Eye (tissue), 1 donor: ENCODE data around the gene PRKN.
"Not testable (repeated sequence)": the region's sequence is repeated elsewhere in the genome, so short reads cannot be mapped to it uniquely, and the experiment has no call there.

Source experiments
- DNase-seq: peaks from one replicate; pipeline ENCODE4 v3.0.0-alpha.2; 2015

PRKN gene

DNA sequence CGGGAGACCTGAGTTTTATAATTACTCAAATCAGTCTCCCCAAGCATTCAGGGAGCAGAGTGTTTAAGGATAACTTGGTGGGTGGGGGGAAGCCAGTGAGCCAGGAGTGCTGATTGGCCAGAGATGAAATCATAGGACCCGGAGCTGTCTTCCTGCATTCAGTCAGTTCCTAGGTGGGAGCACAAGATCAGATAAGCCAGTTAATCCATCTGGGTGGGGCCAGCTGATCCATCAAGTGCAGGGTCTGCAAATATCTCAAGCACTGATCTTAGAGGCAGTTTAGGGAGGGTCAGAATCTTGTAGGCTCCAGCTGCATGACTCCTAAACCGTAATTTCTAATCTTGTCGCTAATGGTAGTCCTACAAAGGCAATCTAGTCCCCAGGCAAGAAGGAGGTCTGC lies 196.2 kb downstream of the PRKN start:
- not testable (repeated sequence) for DNase-seq

DNA sequence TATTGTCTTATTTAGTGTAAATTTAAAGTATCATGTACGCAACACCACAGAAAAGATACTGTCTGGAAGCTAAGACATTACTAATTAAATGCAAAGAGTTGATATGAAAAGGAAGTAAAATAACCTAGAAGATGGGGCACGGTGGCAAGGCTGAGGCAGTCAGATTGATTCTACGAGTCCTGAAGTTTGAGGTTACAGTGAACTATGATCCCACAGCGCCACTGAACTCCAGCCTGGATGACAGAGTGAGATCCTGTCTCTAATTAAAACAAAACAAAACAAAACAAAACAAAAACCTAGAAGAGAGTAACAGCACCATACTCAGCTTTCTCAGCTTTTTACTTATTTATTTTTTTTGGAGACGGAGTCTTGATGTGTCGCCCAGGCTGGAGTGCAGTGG lies 199.0 kb downstream of the PRKN start:
- no peak for DNase-seq

DNA sequence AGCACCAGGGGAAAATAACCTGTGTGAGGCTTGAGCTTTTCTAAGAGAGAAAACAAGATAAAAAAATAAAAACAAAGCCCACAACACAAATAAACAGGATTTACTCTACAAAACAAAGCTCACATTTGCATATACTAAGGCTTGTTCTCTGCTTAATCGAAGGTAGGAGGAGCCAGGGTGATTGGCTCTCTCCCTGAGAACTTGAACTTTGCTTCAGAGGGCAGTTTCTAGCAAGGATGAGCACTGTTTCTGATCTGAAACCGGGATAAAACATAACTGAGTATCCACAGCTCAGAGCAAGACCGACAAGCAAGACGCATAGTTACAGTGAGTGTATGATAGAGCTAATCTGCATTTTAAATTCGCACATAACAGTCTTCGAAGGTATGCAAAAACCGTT lies 200.6 kb downstream of the PRKN start:
- DNase-seq: no peak

DNA sequence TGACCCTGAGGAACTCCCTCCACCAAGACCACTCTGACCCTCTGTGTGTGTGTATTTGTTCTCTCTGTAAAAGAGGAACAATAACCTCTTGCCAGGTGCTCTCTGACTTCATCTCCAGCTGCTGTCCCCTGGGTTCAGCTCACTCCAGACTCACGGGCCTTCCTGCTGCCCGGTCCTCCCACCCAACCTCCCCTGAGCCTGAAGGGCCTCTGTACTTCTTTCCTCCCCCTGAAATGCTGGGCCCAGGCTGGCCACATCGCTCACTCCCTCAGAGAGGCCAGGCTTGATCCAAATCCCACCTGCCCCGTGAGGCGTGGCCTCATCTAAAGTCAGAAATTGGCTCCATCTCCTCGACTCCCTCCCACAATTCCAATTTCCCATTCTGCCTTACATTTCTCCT lies 202.4 kb downstream of the PRKN start:
- DNase-seq: no peak

DNA sequence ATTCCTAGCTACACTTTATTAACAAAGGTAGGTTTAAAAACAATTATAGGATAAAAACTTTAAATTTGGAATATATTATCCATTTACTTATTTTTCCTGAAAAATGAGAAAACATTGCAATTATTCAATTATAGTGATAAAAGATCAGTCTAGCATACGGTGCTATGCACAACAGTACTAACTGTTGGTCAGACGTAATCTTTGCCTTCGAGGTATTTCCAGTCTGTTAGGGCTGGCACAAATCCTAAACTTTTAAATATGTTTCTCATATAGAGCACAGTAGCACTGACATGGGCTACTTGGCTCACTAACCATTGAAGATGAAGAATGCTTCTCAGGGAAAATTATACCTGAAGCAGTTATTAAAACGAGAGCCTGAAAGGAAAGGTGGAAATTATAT lies 214.8 kb downstream of the PRKN start:
- no peak for DNase-seq

DNA sequence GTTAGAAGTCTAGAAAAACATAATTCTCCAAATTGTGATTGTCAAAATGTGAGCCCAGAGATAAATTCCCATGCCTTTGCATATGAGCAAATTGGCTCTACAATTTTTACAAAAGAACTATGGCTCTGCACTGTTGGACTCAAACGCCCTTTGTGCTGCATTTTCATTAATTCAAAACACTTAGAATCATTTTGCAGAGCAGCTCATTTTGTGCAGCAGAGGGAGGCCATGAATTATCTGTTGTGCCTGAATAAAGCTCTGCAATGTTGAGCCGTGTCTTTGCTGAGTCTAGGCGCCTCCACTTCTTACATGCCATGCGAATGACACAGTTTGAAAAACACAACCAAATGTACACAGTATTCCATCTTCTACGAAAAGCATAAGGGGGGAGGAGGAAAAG lies 230.2 kb downstream of the PRKN start:
- no peak for DNase-seq

DNA sequence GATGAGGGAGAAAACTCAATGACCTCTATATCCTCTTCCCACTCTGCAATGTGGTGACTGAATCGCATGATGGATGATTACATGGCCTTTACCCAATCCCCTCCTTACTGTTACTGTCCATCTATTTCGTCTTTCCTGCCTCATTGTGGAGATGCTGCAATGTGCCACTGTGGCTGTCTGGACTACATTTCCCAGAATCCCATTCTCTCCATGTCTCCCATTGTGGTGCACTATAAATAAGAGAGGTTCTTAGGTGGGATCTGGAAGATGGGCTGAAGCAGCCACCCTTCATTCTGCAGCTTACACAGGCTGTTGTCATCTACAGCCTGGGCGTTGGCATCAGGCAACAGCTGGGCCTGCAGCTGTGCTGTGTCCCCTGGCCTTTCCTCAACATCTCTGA lies 233.6 kb downstream of the PRKN start:
- no peak for DNase-seq

DNA sequence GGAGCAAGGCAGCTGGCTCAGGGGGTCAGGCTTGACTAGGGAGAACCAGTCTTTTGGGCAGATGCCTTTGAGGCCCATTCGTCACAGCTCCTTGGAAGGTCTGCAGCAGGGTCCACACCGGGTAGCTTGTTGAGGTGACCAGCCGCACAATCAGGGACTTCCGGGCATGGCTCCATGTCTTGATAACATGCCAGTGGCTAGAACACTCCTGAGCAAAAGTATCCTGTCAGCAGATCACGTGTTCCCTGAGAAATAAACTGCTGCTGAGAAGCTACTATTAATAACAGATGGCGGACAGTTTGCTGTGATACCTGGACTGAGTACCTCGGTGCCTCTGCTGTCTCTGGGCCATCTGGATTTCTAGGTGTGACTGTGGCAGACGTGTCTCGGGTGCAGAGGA lies 235.9 kb downstream of the PRKN start:
- no peak for DNase-seq

DNA sequence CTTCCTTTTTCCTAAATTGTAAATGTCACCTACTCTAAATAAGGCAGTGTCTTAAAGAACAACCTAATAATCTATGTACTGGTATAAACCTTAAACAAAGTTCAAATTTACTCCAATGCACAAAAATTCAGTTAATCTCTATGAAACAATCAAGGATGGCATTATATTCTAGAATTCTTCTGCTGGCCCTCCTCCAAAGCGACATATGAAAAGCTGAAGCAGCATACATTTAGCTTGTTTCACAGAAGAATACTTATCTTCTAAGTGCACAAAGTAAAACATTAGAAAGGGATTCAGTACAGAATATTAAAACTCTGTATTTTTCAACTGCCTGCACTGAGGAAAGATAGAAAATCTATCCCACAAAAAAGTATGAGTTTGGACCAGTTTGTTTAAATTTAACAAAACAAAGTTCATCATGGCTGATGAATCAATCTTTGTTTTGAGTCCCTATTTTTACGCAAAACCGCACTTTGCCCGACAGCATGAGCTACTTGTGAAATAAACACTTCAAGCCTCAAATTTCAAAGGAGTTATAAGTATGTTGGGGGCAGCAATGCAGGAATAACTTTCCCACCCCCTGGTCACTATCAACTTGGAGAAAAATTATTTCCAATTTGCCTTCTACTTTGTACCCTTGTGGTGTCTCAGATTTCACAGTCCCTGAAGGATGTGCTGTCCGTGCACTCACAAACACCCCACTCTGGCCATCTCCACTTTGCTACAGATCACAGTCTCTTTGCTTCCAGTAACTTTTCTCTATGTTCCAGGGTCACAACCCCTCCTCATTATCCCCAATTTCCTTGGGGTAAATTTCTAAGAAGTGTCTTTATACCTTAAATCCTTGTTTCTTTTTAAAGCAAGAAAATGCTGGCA lies 238.2 kb downstream of the PRKN start:
- no peak for DNase-seq

DNA sequence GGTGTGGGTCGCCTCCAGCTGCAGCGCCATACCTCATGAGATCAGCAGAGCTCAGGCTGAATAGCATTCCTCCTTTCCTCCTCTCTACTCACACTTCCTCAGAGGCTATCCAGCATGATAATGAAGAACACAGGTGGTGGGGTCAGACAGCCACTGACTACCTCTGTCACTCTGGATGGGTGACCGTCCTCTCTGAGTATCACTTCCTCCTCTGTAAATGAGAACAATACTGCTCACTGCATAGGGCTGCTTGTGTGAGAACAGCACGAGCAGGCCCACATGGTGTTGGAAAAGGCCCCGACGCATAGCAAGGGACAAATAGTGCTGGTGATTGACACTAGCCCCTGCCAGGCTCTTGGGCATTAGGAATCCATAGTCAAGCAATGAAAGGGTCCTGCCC lies 239.1 kb downstream of the PRKN start:
- no peak for DNase-seq

DNA sequence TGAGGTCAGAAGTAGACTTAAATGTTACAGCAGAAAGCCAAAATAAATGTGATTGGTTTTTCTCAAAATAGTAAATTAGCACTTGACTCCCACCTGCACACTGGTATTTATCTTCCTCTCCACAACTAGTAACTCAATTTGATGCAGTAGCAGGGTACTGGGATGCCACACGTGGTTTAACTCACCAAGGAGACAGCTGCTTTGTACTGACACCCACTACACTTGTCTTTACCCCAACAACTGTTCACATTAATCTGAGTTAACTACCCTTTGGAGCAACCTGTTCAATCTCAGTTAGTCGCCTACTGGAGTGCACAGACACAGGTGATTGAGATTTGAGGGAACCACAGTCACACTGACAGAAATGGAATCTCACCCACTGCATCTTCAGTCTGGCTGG lies 242.1 kb downstream of the PRKN start:
- no peak for DNase-seq

DNA sequence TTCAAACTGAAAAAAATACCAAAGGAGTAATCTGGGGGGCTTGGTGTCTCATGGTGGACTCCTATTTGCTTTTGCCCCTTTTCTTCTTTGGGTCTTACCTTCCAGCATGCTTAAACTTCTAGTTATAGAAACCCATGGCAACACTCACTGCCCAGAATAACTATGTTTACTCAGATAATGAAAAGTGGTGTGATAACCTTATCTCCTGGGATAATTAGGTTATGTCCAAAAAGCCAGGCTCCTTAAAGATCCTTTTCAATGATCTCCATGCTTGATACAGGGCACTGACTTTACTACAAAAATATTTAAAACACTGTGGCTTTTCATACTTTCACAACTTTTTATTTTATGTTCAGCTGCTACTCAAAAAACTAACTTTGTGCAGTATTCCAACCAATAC lies 245.6 kb downstream of the PRKN start:
- DNase-seq: no peak

DNA sequence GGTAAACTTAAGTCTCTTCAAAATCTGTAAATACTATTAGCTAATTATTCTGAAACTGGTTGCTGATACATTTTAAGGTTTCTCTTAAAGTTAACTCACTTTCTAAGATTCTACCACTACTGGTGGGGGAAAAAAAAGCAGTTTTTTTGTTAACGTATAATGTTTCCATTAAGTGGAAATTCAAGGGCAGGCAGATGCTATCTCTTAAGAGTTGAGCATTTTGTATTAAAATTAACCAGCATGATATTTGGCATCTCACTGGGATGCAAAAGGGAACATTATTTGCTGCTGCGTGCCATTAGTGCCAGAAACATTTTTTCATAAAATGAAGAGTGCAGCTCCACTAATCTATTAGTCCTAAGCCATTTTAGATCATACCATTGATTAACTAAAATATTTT lies 246.2 kb downstream of the PRKN start:
- no peak for DNase-seq

DNA sequence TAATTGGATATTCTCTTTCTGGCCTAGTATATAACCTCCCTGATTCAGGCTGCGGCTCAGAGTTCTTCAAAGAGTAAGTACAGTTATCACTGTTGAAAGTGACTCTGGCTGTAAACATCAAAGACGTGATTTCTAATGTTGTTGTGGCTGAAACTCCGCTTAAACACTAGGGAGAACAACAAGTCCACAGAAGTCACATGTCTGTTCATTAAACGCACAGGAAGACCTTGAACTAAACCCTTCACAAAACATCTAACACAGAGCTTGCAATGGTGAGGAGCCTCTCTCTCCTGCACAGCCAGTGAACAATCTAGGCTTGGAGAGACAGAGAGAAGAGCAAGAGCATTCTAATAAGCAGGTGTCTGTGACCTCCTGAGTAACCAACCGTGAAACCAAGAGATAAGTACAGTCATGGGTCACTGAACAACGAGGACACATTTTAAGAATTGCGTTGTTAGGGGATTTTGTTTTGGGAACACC lies 249.3 kb downstream of the PRKN start:
- DNase-seq: peak; percentile 66

DNA sequence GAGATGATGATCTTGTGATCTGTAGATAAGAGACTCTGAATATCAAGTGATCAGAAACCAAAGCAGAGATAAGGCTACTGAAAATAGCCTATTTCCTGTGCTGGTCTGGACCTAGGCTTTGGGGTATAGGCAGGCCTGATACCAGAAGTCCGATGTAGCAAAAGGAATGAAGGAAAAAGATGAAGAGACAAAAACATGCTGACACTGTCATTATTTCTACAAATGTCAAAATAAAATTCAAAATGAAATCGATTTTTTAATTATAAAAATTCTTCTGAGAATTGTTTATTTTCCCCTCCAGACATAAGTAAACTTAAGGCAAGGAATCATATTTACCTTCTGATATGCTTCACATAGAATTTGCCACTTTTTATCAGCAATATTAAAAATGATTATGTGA lies 252.8 kb downstream of the PRKN start:
- DNase-seq: no peak

DNA sequence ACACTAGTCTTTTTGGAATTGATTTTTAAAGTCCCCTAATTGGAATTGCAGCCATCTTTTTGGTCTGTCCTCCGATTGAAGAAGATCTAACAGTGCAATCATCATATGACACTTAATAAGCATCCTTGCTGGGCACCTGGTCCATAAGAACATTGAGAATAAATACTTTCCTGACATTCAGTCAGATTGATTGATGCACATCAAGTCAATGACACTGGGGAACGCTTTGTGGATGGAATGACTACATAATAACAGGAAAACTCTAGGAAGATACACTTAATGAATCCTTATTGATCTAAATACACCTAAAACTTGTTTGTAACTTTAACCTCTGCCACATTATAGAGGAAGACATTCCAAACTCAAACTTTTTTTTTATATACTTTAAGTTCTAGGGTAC lies 255.7 kb downstream of the PRKN start:
- no peak for DNase-seq

DNA sequence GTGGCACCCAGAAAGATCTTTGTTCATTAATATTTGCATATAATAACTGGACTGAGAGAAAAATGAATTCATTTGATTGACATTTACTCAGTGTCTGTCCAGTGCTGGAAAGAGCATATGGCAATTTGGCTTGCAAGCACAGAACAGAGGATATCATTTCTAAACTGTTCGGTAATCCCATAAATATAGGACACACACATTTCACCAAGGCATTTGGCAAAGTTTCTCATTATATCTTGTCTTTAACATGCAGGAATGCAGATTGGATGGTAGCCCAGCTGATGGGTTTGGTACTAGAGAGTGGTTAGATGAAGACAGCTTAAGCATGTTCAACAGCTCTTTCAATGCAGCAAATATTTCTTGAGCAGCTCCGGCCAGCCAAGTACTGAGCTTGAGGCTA lies 259.2 kb downstream of the PRKN start:
- peak; percentile 35 for DNase-seq

DNA sequence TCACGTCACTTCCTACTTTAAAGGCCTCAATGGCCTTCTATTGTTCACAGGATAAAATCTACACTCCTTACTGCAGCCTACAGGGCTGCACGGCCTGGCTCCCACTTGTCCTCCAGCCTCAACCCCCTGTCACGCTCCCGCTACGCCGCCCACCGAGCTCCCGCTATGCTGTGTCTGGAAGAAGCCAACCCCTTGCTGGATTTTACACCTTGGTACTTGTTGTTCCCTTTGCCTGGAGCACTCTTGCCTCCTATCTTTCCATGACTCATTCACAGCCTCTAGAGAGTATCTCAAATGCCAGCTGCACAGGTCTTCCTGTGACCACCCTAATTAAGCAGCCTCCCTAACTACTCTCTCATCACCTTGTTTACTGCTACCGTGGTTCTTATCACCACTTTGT lies 259.9 kb downstream of the PRKN start:
- DNase-seq: no peak

DNA sequence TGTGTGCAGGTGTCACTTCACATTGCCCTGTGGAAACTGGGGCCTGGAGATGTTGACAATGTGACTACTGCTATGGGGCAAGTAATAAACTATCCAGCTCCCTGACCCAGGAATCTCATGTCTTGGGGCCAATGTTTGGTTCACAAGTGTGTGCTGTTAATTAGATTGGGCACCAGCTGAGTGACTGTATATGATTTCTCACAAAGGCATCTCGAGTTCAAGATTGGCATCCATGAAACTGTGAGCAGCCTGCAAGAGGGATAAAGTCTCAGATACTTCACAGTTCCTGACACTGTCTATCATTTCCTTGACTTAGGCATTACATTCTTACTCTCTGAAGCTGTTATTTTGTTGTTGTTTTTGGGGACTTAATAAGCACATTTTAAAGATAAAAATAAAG lies 264.0 kb downstream of the PRKN start:
- DNase-seq: no peak

DNA sequence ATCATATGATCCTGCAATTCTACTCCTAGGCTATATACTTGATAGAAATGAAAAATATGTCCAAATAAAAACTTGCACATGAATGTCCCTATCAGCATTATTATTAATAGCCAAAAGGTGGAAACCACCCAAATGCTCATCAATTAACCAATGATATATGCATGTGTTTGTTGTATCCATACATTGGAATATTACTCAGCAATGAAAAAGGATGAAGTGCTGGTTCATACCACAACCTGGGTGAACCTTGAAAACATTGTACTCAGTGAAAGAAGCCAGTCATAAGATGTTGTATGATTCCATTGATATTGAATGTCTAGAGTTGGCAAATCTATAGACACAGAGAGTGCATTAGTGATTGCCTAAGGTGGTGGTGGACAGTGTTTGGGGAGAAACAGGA lies 267.6 kb downstream of the PRKN start:
- DNase-seq: no peak

DNA sequence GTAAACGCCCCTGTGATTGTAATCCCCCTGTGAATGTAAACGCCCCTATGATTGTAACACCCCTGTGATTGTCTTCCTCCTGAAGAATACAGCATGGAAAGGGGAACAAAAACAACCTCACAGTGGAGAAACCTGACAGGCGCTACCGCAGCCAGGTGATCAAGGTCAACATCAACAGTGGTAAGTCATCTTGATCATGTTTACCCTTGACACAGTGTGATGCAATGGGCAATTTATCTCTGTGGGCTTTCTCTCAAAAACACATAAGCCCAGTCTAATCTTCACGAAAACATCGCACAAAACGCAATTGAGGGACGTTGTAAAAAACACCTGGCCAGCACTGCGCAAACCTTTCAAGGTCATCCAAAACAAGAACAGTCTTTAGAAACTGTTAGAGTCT lies 277.2 kb downstream of the PRKN start:
- no peak for DNase-seq

DNA sequence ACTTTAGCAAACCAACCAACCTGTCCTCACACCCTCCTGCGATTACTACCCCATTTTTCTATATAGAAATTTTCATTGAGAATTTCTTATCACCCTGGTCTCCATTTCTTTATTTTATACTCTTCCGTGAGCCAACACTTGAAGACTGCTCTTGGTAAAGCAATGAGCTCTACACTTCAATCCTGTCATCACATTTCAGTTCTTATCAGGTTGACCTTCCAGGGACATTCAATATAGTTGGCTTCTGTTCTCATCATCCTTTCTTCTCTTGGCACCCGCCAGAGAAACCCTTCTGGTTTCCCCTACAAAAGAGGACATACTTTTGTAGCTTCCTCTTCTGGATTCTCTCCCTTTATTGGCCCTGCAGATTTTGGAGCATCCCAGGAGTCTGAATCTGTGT lies 279.3 kb downstream of the PRKN start:
- no peak for DNase-seq

DNA sequence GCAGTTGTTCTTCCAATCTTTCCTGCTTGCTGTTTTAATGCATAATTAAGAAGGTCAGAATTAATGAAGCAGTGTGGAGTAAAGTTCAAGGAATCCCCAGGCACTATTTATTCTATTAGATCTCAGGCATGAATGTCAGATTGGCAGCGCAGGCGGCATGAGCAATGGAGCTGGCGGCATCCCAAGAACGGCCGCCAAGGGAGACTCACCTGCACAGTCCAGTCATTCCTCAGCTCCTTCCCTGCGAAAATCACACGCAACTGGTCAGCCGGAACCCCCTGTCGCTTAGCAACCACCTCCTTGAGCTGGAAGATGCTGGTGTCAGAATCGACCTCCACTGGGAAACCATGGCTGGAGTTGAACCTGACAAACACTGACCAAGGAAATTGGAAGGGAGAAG lies 284.5 kb downstream of the PRKN start:
- peak; percentile 37 for DNase-seq

DNA sequence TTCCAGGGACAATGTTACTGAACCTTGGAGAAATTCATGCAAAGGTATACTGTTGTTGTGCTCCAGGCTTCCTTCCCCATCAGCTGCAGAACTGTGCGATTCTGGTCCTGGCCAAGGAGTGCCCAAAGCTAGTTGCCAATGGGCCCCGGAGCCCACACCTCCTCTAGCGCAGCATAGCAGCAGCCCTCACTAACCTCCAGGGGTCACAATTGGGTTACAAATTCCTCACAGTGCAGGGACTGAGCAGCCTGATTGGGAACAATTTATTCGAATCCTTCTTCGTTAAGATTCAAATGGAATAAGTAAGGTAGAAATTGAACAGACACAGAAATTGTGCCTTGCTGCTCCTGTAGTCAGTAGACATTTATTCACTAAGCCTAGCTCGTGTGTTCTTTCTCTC lies 284.9 kb downstream of the PRKN start:
- peak; percentile 79 for DNase-seq

DNA sequence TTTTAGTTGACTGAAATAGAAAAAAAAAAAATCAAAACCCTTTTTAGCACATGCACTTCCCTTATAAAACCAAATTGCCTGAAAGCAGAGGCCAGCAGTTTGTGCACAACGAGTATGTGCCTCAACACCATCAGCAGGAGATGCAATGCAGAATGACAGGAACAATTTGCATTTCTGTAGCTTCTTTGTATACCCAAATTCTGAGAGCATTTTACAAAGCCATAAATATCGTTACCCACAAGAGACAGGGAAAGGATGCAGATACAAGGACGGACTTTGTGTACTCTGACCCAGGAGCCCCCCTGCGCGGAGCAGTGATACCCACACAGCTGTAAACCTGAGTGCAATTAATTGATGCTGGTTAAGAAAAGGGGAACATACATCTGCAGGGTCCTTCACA lies 285.6 kb downstream of the PRKN start:
- no peak for DNase-seq
